ENCODE measurements around the gene STUM. TPM values are rescaled to one million over a fixed set of nuclear protein-coding genes. Genes with fewer than 3 reads are reported as not detected.

STUM gene
- total RNA-seq, 1 experiment from 2014 or later = not detected

DNA sequence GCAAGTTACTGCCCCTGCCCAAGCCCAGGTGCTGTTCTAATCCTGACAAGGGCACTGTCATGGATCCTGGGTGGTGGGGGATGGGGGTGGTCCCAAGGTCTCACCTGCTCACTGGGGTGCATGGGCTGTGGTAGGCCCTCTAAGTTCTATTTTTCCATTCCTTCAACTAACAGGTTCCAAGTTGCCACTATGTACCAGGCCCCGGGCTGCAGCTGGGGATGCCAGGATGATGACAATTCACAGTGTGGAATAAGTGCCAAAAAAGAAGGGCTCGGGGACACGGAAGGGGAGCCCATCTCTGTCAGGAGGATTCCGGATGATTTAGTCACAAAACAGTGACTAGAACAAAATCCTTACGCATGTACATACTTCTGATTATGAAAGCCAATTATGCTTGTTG is 76.0 kb downstream of the STUM start:
- DNase-seq (ENCODE audit: low spot score) = no peak

- no peak for DNase-seq (ENCODE audit: low spot score)
These were observed 76.8 kb downstream of the STUM start for GRCh38 chr1:226625326-226625725.

- DNase-seq (ENCODE audit: low spot score) = no peak
These were observed 77.4 kb downstream of the STUM start for GRCh38 chr1:226625832-226626576.

DNA sequence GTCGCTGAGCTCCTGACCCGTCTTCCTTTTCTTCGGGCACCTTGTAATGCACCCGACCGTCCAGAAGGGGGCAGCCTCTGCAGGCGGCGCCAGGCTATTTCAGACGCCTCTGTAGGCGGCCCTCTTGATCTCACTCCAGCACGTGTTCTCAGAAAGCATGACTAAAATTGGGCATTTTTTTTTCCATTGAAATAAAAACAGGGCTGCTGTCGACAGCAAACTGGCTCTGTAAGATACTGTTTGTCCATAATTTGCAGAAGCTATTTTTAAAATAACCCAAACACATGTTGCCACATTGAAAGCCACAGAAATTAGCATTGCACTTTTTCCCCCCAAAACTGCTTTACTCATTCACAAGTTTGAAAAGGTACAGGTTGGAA is 78.0 kb downstream of the STUM start:
- peak; percentile 64 for DNase-seq (ENCODE audit: low spot score)

GRCh38 chr1:226627050-226627755 is 78.6 kb downstream of the STUM start:
- no peak for DNase-seq (ENCODE audit: low spot score)

DNA sequence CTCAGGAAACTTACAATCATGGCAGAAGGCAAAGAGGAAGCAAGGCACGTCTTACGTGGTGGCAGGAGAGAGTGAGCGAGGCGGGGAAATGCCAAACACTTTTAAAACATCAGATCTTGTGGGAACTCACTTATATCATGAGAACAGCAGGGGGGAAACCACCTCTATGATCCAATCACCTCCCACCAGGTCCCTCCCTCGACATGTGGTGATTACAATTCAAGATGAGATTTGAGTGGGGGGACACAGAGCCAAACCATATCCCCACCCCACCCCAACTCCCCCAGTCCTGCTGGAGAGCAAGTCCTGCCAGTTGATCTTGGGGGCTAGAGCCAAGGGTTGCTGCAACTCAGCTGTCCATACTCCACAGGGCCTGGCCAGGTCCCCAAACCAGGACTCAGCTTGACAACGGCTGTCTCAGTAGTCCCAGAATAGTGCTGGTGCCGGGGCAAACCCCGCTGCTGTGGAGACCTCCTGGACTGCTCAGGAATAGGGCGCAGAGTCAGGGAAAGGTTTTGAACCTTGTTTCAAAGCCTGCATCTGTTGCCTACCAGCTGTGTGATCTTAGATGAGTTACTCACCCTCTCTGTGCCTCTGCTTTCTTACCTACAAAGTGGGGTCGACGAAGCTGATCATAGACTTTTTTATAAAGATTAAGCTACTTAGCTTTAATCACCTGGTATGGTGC is 79.5 kb downstream of the STUM start:
- no peak for DNase-seq (ENCODE audit: low spot score)

DNA sequence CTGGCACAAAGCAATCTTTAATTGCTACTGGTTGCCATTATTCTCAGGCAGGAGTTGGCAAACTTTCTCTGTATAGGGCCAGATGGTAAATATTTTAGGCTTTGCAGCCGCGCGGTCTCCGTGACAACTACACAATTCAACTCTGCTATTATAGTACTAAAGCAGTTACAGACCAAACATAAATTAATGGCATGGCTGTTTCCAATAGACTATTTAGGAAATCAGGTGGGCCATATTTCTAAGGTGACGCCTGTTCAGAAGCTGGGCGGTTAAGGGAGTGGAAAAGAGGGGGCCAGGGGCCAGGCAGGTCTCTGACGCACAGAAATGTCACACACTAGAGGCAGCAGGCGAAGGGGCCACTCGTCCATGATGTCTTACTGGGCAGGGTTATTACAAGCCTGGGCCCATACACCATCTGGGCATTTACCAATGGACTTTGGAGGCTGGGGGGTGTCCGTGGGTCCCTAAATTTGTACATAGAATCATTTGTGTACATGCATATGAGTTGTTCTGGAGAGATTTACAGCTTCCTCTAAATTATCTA is 80.1 kb downstream of the STUM start:
- DNase-seq (ENCODE audit: low spot score) = no peak

DNA sequence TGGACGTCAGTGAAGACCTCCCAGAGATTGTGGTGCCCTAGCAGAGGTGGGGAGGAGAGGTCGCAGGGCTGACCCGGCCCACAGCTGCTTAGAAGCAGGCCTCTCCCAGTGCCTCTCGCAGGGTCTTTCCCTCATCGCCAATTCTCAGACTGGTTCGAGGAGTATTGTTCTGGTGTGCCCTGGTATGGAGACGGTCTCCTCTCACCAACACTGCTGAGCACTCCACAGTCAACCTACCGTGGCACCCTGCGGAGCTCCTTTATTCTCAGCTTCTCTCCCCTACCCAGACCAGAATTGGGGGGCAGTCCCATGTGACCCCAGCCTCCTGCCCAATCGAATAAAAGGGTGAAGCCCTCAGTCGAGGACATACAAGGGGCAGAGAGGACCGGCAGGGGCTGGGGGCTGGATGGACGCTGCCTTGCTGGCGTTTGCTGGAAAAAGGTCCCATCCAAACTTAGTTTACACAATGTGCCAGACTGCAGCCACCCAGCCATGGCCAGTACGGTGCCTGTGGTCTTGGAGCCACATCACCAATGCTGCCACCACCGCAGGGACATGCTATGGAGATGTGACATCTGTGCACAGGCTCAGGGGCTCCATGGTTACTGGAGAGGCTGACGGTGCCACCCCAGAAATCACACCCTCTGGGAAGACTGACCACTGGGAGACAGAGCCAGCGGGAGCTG is 80.8 kb downstream of the STUM start:
- no peak for DNase-seq (ENCODE audit: low spot score)

DNA sequence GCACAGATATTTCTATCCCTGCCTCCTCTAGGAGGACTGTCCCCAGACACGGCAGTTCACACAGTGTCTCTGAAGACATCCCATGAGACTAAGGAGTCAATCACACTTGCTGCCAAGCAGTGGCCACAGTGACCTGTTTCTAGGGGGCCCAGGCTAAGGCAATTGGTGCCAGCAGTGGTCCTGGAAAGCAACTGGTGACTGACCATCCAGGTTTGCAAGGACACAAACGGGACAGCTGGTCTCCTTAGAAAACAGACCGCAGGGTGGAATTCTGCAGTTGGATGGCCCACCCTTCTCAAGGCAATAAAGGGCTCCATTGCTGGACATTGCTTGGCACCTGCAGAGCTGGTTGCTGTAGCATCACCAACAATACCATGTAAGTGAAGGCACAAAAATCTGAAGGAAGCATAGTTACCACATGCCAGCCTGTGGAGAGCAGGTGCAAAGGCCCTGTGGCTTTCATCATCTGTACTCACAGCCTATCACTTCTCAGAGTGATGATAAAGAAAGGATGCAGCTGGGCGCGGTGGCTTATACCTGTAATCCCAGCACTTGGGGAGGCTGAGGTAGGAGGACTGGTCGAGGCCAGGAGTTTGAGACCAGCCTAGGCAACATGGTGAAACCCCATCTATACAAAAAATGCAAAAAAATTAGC is 81.5 kb downstream of the STUM start:
- DNase-seq (ENCODE audit: low spot score) = no peak

GRCh38 chr1:226630592-226630991 is 82.0 kb downstream of the STUM start:
- DNase-seq (ENCODE audit: low spot score) = no peak

DNA sequence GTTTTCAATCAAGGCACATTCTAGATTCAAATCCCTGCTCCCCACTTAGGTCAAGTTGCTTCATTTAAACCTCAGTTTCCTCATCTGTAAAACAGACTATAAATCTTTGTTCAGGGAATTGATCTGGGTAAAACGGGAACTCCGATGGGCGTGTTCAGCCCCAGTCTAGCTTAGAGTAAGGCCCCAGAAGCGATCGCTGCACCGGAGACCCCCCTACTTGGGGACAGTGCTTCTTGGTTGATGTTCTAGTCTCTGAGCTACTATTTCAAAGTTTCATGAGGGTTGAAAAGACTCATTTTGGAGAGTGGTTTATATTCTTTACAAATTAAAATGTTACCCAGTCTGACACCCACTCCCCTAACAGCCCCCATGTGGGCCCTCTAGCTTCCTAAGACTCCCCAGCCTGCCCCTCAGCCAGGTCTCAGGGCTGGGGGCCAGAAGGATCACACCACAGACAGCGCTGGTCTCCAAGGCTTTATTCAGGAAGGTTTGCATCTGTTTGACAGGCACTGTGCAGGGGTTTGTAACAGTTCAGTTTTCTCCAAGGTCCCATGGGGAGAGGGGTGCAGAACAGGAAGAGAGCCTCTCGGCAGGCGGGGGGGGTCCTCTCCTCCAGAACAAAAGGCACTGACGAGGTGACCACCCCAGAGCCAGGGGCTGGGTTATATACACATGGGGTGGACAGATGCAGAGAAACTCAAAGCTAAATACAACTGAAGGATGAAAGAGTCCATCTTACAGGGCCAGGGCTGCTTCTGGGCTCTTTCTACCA is 82.9 kb downstream of the STUM start:
- no peak for DNase-seq (ENCODE audit: low spot score)

GRCh38 chr1:226632169-226632879 is 83.8 kb downstream of the STUM start:
- no peak for DNase-seq (ENCODE audit: low spot score)

GRCh38 chr1:226632922-226633351 is 84.4 kb downstream of the STUM start:
- DNase-seq (ENCODE audit: low spot score) = no peak

- no peak for DNase-seq (ENCODE audit: low spot score)
These were observed 85.1 kb downstream of the STUM start for GRCh38 chr1:226633541-226634165.

DNA sequence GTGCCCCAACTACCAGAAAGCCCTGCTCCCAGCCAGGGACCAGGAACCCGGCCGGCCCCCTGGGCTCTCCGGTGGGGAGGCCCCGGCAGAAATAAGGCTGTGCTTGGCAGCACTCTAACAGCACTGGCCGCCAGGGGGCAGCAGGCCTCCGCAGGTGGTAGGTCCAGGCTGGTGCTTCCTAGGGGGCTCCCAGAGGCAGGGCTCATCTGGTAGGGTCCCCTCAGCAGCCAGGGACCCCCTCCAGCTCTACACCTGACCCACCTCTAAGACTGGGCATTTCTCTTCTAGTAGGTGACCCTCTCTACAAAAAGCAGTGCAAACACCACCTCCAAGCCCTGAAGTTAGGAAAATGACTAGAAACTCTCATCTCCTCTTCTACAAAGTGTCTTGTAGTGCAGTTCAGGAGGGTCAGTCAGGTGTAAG is 85.6 kb downstream of the STUM start:
- peak; percentile 78 for DNase-seq (ENCODE audit: low spot score)

GRCh38 chr1:226634611-226635246 is 86.2 kb downstream of the STUM start:
- no peak for DNase-seq (ENCODE audit: low spot score)

GRCh38 chr1:226635456-226635941 is 86.9 kb downstream of the STUM start:
- no peak for DNase-seq (ENCODE audit: low spot score)

DNA sequence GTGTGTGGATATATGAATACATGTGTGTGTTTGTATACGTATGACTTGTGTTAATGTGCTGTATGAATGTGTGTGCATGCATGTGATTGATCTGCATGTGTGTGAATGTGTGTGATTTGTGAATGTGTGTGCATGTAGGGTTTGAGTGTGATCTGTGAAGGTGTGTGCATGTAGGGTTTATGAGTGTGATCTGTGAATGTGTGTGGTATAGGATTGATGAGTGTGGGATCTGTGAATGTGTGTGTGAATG is 88.2 kb downstream of the STUM start:
- DNase-seq (ENCODE audit: low spot score) = no peak

Measured in HT-29 (cell line).